ENCODE data around the gene PRR14L.
"Not testable (repeated sequence)": the region's sequence is repeated elsewhere in the genome, so short reads cannot be mapped to it uniquely, and the experiment has no call there.

Gene PRR14L

DNA sequence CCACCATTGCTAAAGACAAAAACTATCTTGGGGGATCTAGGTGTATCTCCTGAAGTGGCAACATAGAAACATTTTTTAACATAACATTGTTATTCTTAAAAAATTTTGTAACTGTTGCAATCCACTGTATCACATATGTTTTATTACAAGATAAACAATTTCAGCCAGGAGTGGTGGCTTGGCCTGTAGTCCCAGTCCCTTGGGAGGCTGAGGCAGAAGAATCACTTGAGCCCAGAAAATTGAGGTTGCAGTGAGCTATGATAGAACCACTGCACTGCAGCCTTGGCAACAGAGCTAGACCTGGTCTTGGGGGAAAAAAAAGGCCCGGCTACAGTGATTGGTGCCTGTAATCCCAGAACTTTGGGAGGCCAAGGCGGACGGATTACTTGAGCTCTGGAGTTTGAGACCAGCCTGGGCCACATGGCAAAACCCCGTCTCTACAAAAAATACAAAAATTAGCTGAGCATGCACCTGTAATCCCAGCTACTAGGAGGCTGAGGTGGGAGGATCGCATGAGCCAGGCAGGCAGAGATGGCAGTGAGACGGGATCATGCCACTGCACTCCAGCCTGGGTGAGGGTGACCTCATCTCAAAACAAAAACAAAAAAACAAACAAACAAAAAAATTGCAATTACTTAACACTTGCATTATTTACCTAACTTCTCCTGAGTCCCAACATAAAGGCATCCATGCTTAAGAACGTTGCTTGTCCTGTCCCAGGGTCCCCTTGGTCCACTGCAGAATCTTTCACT, 2.3 kb upstream of the PRR14L start:
- no peak for DNase-seq
- TF ChIP-seq GATA1 (IDR thresholded peaks at IDR 0.05; ENCODE audit: low read depth, low read length) = no peak
- no peak for TF ChIP-seq POLR2A (IDR thresholded peaks at IDR 0.05; ENCODE audit: low read length)

DNA sequence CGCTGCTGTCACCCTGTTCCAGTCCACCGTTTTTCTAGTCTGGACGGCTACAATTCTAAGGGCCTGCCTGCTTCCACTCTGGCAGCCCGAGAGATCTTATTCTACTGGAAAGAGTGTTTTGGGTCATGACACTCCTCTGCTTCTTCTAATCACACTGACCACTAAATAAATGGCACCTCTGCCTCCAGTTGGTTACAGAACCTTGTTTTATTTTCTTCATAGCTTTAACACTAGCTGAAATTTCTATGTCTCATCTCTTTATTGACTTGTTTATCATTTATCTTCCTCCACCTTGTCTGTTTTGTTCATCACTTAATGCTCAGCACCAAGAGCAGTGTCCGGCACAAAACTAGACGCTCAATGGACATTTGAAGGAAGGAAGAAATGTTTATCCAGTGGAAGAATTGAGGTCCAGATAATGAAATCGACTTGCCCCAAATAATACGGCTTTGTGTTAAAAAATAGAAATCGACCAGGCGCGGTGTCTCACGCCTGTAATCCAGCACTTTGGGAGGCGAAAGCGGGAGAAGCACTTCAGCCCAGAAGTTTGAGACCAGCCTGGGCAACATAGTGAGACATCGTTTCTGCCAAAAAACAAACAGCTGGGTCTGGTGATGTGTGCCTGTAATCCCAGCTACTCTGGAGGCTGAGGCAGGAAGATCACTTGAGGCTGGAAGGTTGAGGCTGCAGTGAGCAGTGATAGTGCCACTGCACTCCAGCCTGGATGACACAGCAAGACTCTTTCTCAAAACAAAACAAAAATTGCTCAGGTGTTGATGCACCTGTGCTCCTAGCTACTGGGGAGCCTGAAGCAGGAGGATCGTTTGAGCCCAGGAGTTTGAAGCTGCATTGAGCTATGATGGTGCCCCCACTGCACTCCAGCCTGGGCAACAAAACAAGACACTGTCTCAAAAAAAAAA, 693 bp upstream of the PRR14L start:
- TF ChIP-seq POLR2A (IDR thresholded peaks at IDR 0.05; ENCODE audit: low read length) (no peak), GATA1 (IDR thresholded peaks at IDR 0.05; ENCODE audit: low read depth, low read length) (no peak)

DNA sequence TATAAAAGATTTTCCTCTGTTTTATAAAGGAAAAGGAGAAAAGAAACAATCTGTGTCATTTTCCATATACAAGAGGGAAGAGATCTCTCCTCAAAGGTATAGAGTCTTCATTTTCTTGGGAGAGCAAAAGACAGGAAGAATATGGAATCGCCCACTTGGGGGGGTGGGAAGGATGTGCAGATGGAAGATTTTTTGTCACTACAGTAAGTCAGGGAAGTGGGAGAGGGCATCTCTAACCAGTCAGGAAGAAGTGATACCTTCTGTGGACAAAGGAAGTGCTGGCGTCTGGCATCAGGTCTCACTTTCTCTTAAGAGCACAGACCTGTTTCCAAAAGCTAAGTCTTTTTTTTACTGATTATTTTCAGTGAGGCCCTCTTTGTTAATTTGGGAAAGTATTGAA, 1.4 kb downstream of the PRR14L start:
- DNase-seq = peak in 1 of 2 experiments; percentile 37
- TF ChIP-seq GATA1 (IDR thresholded peaks at IDR 0.05; ENCODE audit: low read depth, low read length) (no peak), POLR2A (IDR thresholded peaks at IDR 0.05; ENCODE audit: low read length) (no peak)

More for the DNA sequence above, 693 bp upstream of the PRR14L start:
- DNase-seq = peak; percentile 42 to 53

DNA sequence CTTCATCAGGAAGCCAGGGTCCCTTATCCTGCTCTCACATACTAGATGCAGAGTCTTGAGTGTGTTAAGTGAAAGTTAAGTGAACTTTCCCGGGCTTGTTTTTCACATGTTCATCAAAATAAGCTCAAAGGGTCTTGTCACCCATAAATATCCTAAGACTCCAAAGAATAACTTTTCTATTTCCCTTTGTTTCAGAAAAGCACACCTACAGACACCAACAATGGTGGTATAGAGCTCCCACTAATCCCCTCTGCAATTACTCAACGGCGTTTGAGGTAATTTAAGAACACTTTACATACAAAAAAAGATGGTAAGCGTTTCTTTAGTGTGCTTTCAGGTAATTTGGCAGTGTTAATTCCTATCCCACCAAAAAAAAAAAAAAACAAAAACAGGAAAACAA, 2.5 kb downstream of the PRR14L start:
- TF ChIP-seq POLR2A (IDR thresholded peaks at IDR 0.05; ENCODE audit: low read length) (no peak), GATA1 (IDR thresholded peaks at IDR 0.05; ENCODE audit: low read depth, low read length) (no peak)
- no peak for DNase-seq

DNA sequence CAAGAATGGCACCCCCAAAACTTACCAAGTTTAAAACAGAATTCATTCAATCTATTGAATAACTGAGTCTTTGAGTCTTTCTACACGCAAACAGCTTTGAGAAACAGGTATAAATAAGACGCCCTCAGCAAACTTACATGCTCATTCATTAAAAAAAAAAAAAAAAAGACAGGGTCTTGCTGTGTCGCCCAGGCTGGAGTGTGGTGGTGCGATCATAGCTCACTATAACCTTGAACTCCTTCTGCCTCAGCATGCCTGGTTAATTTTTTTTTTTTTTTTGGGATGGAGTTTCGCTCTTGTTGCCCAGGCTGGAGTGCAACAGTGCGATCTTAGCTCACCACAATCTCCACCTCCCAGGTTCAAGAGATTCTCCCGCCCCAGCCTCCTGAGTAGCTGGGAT, 6.1 kb downstream of the PRR14L start:
- DNase-seq = no peak
- TF ChIP-seq GATA1 (IDR thresholded peaks at IDR 0.05; ENCODE audit: low read depth, low read length) (no peak), POLR2A (IDR thresholded peaks at IDR 0.05; ENCODE audit: low read length) (no peak)

DNA sequence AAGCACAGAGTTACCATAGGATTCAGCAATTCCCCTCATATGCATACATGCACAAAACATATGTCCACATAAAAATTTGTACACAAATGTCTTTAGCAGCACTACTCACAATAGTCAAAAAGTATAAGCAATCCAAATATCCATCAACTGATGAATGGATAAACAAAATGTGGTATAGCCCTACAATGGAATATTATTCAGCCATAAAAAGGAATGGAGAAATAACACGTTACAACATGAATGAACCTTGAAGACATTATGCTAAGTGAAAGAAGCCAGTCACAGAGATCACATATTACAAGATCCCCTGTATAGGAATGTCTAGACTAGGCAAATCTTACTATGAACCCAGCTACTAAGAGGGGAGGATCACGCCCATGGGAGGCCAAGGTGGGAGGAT, 7.2 kb downstream of the PRR14L start:
- TF ChIP-seq GATA1 (IDR thresholded peaks at IDR 0.05; ENCODE audit: low read depth, low read length) (no peak), POLR2A (IDR thresholded peaks at IDR 0.05; ENCODE audit: low read length) (no peak)
- no peak for DNase-seq

DNA sequence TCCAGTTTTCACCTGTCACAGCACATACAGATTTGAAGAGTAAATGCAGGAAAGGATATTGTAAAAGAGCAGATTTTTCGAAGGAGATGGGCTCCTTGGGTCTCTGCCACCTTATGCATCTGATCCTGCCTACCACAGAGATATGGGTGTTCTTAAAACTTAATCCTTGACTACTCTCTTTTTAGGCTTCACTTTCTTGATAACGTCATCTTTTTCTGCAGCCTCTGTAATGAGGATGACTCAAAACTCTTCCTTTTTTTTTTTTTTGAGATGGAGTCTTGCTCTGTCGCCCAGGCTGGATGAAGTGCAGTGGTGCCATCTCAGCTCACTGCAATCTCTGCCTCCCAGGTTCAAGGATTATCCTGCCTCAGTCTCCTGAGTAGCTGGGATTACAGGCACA, 7.8 kb downstream of the PRR14L start:
- DNase-seq = no peak
- TF ChIP-seq GATA1 (IDR thresholded peaks at IDR 0.05; ENCODE audit: low read depth, low read length) (no peak), POLR2A (IDR thresholded peaks at IDR 0.05; ENCODE audit: low read length) (no peak)

DNA sequence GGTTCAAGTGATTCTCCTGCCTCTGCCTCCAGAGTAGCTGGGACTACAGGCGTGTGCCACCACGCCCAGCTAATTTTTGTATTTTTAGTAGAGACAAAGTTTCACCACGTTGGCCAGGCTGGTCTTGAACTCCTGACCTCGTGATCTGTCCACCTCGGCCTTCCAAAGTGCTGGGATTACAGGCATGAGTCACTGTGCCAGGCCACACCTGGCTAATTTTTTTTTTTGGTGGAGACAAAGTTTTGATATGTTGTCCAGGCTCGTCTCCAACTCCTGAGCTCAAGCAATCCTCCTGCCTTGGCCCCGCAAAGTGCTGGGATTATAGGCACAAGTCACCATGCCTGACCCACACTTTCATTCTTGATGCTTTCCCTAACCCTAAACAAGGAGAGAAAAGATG, 9.6 kb downstream of the PRR14L start:
- not testable (repeated sequence) for DNase-seq

DNA sequence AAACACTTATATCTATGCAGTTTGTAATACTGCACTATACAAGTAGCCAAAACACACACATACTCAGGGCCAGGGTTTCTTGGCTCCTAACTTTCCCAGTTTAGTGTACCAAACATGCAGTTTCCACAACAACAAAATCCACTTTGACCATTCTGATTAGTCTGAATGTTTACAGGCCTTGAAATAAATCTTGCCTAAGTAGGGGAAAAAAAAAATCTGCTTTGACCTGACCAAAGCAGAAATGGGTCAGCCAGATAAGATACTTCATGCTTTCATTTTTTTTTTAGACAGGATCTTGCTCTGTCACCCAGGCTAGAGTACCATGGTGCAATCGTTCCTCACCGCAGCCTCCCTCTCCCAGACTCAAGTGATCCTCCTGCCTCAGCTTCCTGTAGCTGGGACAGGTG, 10.1 kb downstream of the PRR14L start:
- no peak for DNase-seq
- no peak for TF ChIP-seq POLR2A (IDR thresholded peaks at IDR 0.05; ENCODE audit: low read length)
- no peak for TF ChIP-seq GATA1 (IDR thresholded peaks at IDR 0.05; ENCODE audit: low read depth, low read length)

DNA sequence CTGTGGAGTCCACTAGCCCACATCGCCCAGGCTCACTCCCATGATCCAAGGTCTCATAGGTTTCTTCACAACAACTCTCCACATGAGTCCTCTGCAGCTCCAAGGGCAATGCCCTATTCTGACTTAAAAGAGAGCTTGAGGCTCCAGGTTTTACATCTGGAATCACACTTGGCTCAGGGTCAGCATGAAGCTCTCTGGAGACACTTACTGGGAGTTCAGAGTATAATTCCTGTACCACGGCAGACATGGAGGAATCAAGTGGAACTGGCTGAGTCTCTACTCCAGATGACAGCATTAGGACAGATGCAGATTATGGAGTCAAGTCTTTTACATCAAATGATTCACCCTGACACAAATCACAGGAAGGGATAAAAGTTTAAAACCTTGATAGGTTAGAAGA, 11.4 kb downstream of the PRR14L start:
- TF ChIP-seq POLR2A (IDR thresholded peaks at IDR 0.05; ENCODE audit: low read length) = no peak
- DNase-seq = no peak

DNA sequence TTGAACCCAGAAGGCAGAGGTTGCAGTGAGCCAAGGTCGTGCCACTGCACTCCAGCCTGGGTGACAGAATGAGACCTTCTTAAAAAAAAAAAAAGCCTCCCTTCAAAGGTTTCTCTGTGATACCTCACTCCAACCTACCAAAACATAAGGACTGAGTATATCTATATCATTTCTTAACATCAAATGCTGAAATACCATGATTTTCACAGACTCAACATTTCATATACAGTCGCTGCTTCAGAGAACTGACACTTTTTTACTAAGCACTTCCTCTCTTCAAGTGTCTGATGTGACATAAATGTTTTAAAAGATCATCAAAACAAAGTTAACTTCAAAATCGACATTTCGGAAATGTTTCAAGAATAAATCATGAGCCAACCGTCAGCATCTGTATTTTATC, 12.0 kb downstream of the PRR14L start:
- no peak for DNase-seq
- TF ChIP-seq GATA1 (IDR thresholded peaks at IDR 0.05; ENCODE audit: low read depth, low read length) = no peak
- TF ChIP-seq POLR2A (IDR thresholded peaks at IDR 0.05; ENCODE audit: low read length) = no peak

DNA sequence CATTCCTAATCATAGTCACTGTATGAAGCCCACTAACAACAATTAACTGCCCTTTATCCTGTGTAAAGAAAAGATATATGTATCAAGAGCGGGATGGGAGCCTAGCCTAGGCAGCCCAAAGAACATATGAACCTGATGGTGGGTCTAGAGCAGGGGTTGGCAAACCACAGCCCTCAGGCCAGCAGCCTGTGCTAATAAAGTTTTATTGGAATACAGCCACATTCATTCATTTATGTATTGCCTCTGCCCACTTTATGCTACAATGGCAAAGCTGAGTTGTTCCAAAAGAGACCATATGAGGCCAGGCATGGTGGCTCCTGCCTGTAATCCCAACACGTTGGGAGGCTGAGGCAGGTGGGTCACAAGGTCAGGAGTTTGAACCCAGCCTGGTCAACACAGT, 13.5 kb downstream of the PRR14L start:
- no peak for DNase-seq
- TF ChIP-seq POLR2A (IDR thresholded peaks at IDR 0.05; ENCODE audit: low read length) (no peak), GATA1 (IDR thresholded peaks at IDR 0.05; ENCODE audit: low read depth, low read length) (no peak)

DNA sequence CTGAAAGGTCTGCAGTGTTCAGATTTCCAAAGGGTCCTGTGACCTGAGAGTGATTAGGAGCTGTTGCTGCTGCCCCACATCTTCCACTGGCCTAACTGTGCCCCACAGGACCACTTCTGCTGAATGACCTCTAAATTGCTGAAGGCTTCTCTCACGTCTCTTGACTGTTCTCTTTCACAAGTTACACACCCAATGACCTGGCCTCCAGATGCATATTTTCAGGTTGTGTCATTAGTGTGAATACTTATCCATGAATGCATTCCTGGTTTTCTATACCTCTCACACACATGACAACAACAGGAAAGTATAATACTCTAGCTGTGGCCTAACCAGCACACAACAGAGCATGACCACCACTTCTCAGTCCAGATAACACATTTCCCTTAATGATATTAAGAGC, 15.4 kb downstream of the PRR14L start:
- DNase-seq = no peak
- TF ChIP-seq POLR2A (IDR thresholded peaks at IDR 0.05; ENCODE audit: low read length) (no peak), GATA1 (IDR thresholded peaks at IDR 0.05; ENCODE audit: low read depth, low read length) (no peak)

DNA sequence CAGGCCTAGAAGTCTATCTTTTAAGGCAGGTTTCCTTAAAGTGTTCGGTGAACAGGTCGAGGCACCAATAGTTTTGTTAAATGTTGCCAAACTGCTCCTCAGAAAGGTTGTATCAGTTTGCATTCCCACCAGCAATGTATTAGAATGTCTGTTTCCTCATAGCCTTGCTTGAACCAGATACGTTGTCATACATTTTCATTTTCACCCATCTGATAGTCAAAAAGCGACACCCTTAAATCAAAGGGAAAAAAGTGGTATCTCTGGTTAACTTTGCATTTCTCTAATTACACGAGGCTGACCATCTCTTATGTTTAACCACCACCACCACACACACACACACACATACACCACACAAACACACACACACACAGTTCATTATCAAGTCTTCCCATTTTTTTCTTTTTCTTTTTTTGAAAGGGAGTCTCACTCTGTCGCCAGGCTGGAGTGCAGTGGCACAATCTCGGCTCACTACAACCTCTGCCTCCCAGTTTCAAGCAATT, 16.3 kb downstream of the PRR14L start:
- no peak for DNase-seq
- no peak for TF ChIP-seq GATA1 (IDR thresholded peaks at IDR 0.05; ENCODE audit: low read depth, low read length)
- no peak for TF ChIP-seq POLR2A (IDR thresholded peaks at IDR 0.05; ENCODE audit: low read length)
